Mesendoderm (in vitro differentiated cells): ENCODE results near the gene PDE10A.
"Not testable (repeated sequence)": the region's sequence is repeated elsewhere in the genome, so short reads cannot be mapped to it uniquely, and the experiment has no call there.

Experiments
- DNase-seq: peaks from one replicate; pipeline ENCODE4 v3.0.0; 2013
- H2AK5ac ChIP-seq: 2 replicates; pipeline ENCODE4 v1.6.1; 2013; ENCODE audit warnings: low read length, inconsistent platforms
- H2BK120ac ChIP-seq: 2 replicates; pipeline ENCODE4 v1.6.1; 2013; ENCODE audit warnings: low read depth, mild to moderate bottlenecking, low read length, moderate library complexity, mixed read lengths
- H2BK15ac ChIP-seq: replicated peaks from 2 replicates; pipeline ENCODE4 v1.6.1; 2013; ENCODE audit warnings: low read depth, mild to moderate bottlenecking, moderate library complexity
- H2BK5ac ChIP-seq: 2 replicates; pipeline ENCODE4 v1.6.1; 2013; ENCODE audit warnings: low read length, inconsistent platforms
- H3K18ac ChIP-seq: 2 replicates; pipeline ENCODE4 v1.6.1; 2013; ENCODE audit warnings: mild to moderate bottlenecking, low read length, mixed read lengths
- H3K23ac ChIP-seq: one replicate; pipeline ENCODE4 v1.6.1; 2013; ENCODE audit warnings: low read length
- H3K27ac ChIP-seq: 2 replicates; pipeline ENCODE4 v1.5.1; 2013; ENCODE audit warnings: low read depth, mild to moderate bottlenecking, inconsistent platforms, low read length, moderate library complexity
- H3K27me3 ChIP-seq: 2 replicates; pipeline ENCODE4 v1.6.1; 2013; ENCODE audit warnings: low read length, control low read depth, mild to moderate bottlenecking, inconsistent platforms; ENCODE audit not compliant: insufficient read depth, poor library complexity
- H3K36me3 ChIP-seq: 2 replicates; pipeline ENCODE4 v1.6.1; 2013; ENCODE audit warnings: low read length, inconsistent platforms; ENCODE audit not compliant: control insufficient read depth, insufficient read depth
- H3K4ac ChIP-seq: one replicate; pipeline ENCODE4 v1.6.1; 2013; ENCODE audit warnings: low read depth, mild to moderate bottlenecking, low read length, moderate library complexity
- H3K4me1 ChIP-seq: 2 replicates; pipeline ENCODE4 v1.6.1; 2013; ENCODE audit warnings: low read depth, low read length, inconsistent platforms; ENCODE audit not compliant: control insufficient read depth
- H3K4me2 ChIP-seq: 2 replicates; pipeline ENCODE4 v1.6.1; 2013; ENCODE audit warnings: low read length
- H3K4me3 ChIP-seq: 2 replicates; pipeline ENCODE4 v1.5.1; 2013; ENCODE audit warnings: mild to moderate bottlenecking, low read length
- H3K56ac ChIP-seq: one replicate; pipeline ENCODE4 v1.6.1; 2013; ENCODE audit warnings: low read length
- H3K79me1 ChIP-seq: 2 replicates; pipeline ENCODE4 v1.6.1; 2013; ENCODE audit warnings: low read length, inconsistent platforms
- H3K79me2 ChIP-seq: 2 replicates; pipeline ENCODE4 v1.6.1; 2013; ENCODE audit warnings: mild to moderate bottlenecking, low read length; ENCODE audit not compliant: control insufficient read depth, insufficient read depth
- H3K9ac ChIP-seq: 2 replicates; pipeline ENCODE4 v1.6.1; 2013; ENCODE audit warnings: low read length, inconsistent platforms
- H4K5ac ChIP-seq: one replicate; pipeline ENCODE4 v1.6.1; 2013; ENCODE audit warnings: low read length
- H4K8ac ChIP-seq: one replicate; pipeline ENCODE4 v1.6.1; 2013; ENCODE audit warnings: low read depth, mild to moderate bottlenecking, control low read depth, low read length, moderate library complexity
- WGBS: extraction: QIAGEN DNeasy Blood & Tissue Kit; methylation state at CpG from one replicate; pipeline ENCODE4 v1.1.7; 2013; ENCODE audit warnings: low lambda C conversion rate, missing lambda C conversion rate; ENCODE audit not compliant: insufficient coverage; ENCODE audit errors: extremely low coverage; 5-methylcytosine and 5-hydroxymethylcytosine counted together

The PDE10A gene

DNA sequence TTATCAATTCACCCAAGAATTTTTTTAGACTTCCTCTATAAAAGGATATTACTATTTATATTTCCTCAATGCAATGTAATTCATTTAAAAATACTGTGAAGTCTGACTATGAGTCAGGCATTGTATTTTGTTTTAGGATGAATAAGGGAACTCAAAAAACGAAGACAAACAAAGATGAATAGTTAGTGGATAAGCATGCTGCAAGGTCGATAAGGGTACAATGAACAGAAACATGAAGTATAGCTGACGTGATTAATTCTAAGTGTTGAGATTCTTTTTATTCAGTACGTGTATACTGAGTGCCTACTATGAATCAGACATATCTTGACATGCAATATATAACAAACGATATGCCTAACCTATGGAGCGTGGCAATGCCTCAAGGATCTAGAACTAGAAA, 105.4 kb downstream of the PDE10A start:
- Histone ChIP-seq H3K18ac (no peak overlapping the region), H3K27ac (no peak overlapping the region), H2BK5ac (no peak overlapping the region), H3K9ac (no peak overlapping the region), H2BK120ac (no peak overlapping the region), H2BK15ac (no peak overlapping the region), H3K79me1 (no peaks in the 10 kb centered on the region), H3K79me2 (no peaks in the 10 kb centered on the region), H4K8ac (no peak overlapping the region), H3K36me3 (no peaks in the 10 kb centered on the region), H2AK5ac (no peak overlapping the region), H3K4me2 (no peak overlapping the region), H4K5ac (no peak overlapping the region), H3K56ac (no peak overlapping the region), H3K4me3 (no peak overlapping the region), H3K4me1 (peaks cover 5% of the 10 kb centered on the region), H3K4ac (no peak overlapping the region), H3K23ac (no peak overlapping the region), H3K27me3 (no peaks in the 10 kb centered on the region)
- no CpG with 5 or more reads among the region's 6 CpGs for WGBS
- DNase-seq, result no peak

DNA sequence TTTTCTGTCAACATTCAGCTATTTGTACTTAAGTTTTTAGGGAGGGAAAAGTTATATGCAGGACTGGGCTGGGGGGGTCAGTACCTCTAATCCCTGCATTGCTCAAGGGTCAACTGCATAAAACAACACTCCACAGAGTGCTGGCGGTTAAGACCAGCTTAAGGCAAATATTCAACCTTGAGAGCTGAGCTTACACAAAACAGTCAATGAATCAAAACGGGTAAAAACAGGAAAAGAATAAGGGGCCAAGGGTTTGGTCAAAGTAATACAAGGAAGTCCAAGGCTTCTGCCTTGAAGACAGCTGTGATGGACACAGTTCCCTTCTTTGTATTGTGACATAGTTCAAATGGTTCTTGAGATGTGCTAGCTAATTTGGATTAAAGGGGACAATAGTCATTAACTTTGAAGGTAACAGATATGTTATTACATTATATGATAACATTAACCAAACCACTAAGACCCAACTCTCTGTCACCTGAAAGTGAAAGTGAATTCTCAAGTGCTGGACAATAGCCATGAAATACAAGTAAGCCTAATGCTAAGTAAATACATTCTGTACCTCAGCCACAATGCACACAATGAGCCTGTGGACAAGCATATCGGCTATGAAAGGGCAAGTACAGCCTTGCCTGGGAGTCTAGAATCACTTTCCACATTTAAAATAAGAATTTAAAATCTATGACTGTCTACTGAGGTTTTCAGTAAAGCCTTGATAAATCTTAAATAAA, 106.8 kb downstream of the PDE10A start:
- Histone ChIP-seq H2BK5ac (no peak overlapping the region), H3K9ac (no peak overlapping the region), H3K4ac (no peak overlapping the region), H3K79me1 (no peaks in the 10 kb centered on the region), H3K27ac (no peak overlapping the region), H3K27me3 (no peaks in the 10 kb centered on the region), H4K5ac (no peak overlapping the region), H2AK5ac (no peak overlapping the region), H3K79me2 (no peaks in the 10 kb centered on the region), H4K8ac (no peak overlapping the region), H2BK15ac (no peak overlapping the region), H3K4me1 (peaks cover 15% of the 10 kb centered on the region), H3K36me3 (no peaks in the 10 kb centered on the region), H3K56ac (no peak overlapping the region), H3K18ac (peak overlapping the region; percentile 5), H3K4me2 (no peak overlapping the region), H3K4me3 (no peak overlapping the region), H2BK120ac (no peak overlapping the region), H3K23ac (no peak overlapping the region)
- no peak for DNase-seq
- WGBS, result no CpG with 5 or more reads among the region's 3 CpGs

DNA sequence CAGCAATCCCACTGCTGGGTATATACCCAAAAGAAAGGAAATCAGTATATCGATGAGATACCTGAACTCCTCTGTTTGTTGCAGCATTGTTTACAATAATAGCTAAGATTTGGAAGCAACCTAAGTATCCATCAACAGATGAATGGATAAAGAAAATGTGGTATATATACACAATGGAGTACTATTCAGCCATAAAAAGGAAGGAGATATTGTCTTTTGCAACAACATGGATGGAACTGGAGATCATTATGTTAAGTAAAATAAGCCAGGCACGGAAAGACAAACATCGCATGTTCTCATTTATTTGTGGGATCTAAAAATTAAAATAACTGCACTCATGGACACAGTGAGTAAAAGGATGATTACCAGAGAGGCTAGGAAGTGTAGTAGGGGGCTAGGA, 108.4 kb downstream of the PDE10A start:
- H3K27me3 ChIP-seq, H3K4ac ChIP-seq, H3K36me3 ChIP-seq, H2BK15ac ChIP-seq, H2BK5ac ChIP-seq, H3K9ac ChIP-seq, H3K56ac ChIP-seq, DNase-seq, H3K18ac ChIP-seq, H3K79me1 ChIP-seq, H3K23ac ChIP-seq, H2AK5ac ChIP-seq, H3K4me2 ChIP-seq, H4K5ac ChIP-seq, H3K27ac ChIP-seq, H3K79me2 ChIP-seq, H4K8ac ChIP-seq, H3K4me3 ChIP-seq, H2BK120ac ChIP-seq: not testable (repeated sequence)
- WGBS, result no CpG with 5 or more reads among the region's 3 CpGs
- peaks cover 15% of the 10 kb centered on the region for H3K4me1 ChIP-seq

DNA sequence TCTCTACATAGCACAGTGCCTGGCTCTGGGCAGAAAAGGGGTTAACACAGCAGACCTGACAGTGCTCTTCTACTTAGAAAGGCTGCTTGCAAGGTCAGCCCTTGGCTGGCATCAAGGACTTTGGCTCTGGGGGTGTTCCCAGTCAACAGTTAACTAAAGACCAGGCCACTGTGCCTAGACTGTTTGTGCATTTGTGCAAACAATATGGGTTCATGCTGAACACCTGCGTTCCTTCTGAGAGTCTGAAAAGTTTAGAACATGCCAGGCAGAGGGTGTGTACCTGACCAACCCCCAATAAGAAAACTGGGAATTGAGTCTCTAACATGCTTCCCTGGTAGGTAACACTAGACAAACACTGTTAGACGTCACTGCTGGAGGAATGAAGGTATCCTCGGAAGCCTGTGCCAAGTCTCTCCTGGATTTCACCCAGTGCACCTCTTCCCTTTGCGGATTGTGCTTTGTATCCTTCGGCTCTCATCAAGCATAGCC, 110.7 kb downstream of the PDE10A start:
- Histone ChIP-seq H2BK120ac (peak overlapping the region; percentile 3), H3K4me2 (no peak overlapping the region), H3K79me1 (no peaks in the 10 kb centered on the region), H3K4me3 (no peak overlapping the region), H3K18ac (peak overlapping the region; percentile 33), H3K9ac (no peak overlapping the region), H4K5ac (no peak overlapping the region), H3K27ac (no peak overlapping the region), H3K23ac (no peak overlapping the region), H3K4ac (peak overlapping the region; percentile 20), H2BK5ac (peak overlapping the region; percentile 4), H3K27me3 (no peaks in the 10 kb centered on the region), H3K56ac (peak overlapping the region; percentile 26), H4K8ac (no peak overlapping the region), H3K36me3 (no peaks in the 10 kb centered on the region), H2BK15ac (peak overlapping the region; percentile 23), H3K79me2 (no peaks in the 10 kb centered on the region), H3K4me1 (peaks cover 15% of the 10 kb centered on the region), H2AK5ac (no peak overlapping the region)
- WGBS, result no CpG with 5 or more reads among the region's 5 CpGs
- peak; percentile 37 for DNase-seq

DNA sequence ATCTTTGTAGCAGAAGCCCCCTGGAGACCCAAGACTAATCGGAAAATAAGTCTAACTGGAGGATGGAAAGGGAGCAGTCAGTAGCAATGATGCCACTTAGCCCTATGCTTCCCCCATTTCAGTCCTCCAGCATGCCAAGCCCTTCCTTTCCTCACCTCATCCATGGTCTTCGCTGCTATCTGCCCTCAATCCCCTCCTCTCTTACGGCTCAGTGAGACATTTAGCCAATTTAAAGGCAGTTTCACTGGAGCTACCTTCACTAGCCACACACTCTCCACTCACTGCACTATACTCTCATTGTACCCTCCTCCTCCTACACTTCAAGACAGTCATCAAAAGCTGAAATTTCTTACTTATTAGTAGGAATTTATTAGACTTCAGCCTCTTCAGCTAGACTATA, 111.2 kb downstream of the PDE10A start:
- no peak overlapping the region for H3K23ac ChIP-seq
- H4K5ac ChIP-seq, result no peak overlapping the region
- H3K4me3 ChIP-seq, result no peak overlapping the region
- H3K4ac ChIP-seq, result peak overlapping the region; percentile 20
- no peaks in the 10 kb centered on the region for H3K36me3 ChIP-seq
- H3K27ac ChIP-seq, result no peak overlapping the region
- no CpG with 5 or more reads among the region's 3 CpGs for WGBS
- no peak overlapping the region for H2AK5ac ChIP-seq
- no peak overlapping the region for H3K4me2 ChIP-seq
- H3K18ac ChIP-seq, result peak overlapping the region; percentile 33
- no peak overlapping the region for H2BK15ac ChIP-seq
- H3K9ac ChIP-seq, result no peak overlapping the region
- no peaks in the 10 kb centered on the region for H3K27me3 ChIP-seq
- H2BK120ac ChIP-seq, result peak overlapping the region; percentile 3
- peak; percentile 29 for DNase-seq
- peaks cover 15% of the 10 kb centered on the region for H3K4me1 ChIP-seq
- no peaks in the 10 kb centered on the region for H3K79me1 ChIP-seq
- no peak overlapping the region for H4K8ac ChIP-seq
- H3K56ac ChIP-seq, result peak overlapping the region; percentile 26
- H2BK5ac ChIP-seq, result peak overlapping the region; percentile 1
- H3K79me2 ChIP-seq, result no peaks in the 10 kb centered on the region

DNA sequence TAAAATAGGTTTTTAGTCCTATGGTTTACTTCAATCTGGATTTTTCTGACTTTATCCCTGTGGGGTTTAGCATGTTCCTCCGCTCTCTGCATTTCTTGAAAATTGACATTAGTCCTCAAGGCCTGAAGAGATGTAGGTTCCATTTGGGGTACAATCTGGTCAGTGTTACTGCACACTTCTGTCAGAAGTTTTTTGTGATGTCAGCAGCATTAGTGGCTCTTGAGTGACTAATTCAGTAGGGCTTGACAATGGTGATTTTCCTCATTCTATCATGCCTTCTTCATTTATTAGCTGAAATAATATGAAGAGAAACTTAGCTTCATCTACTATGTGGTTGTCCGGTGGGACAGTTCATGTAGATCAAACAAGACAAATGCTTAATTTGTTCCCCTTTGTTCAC, 114.6 kb downstream of the PDE10A start:
- WGBS, result no CpG with 5 or more reads among the region's 2 CpGs
- Histone ChIP-seq H3K79me2 (no peaks in the 10 kb centered on the region), H3K23ac (no peak overlapping the region), H2BK5ac (no peak overlapping the region), H3K79me1 (no peaks in the 10 kb centered on the region), H4K8ac (no peak overlapping the region), H3K9ac (no peak overlapping the region), H3K4me2 (no peak overlapping the region), H3K4me3 (no peak overlapping the region), H3K4ac (no peak overlapping the region), H3K36me3 (no peaks in the 10 kb centered on the region), H3K27me3 (no peaks in the 10 kb centered on the region), H2BK15ac (no peak overlapping the region), H3K56ac (no peak overlapping the region), H4K5ac (no peak overlapping the region), H3K18ac (no peak overlapping the region), H2BK120ac (no peak overlapping the region), H2AK5ac (no peak overlapping the region), H3K27ac (no peak overlapping the region), H3K4me1 (peaks cover 11% of the 10 kb centered on the region)
- DNase-seq, result no peak
